H1 (cell line): ENCODE data around the gene USP50. TPM values are rescaled to one million over a fixed set of nuclear protein-coding genes. Genes with fewer than 3 reads are reported as not detected.

Source experiments
- CTCF ChIA-PET: fragments of 300-600 bp; sonication (Branson Sonifier 250); formaldehyde crosslinking; loops from one replicate; lab custom pipeline; 2021; ENCODE audit not compliant: partially characterized antibody; lab: Charles Lee
- POLR2A ChIA-PET: fragments of 300-600 bp; sonication (Branson Sonifier 250); formaldehyde crosslinking; loops from one replicate; lab custom pipeline; 2021; ENCODE audit warnings: inconsistent platforms; ENCODE audit not compliant: partially characterized antibody; lab: Charles Lee
- DNase-seq, 2 experiments: peaks; one replicate each; pipeline versions ENCODE4 v3.0.0 to v3.0.0-alpha.2; 2010 to 2022; ENCODE audit warnings: low spot score in 2 of 2, low read depth in 1 of 2, mixed read lengths in 1 of 2
- FAIRE-seq: peaks from 2 replicates; lab custom pipeline; 2011; peaks lifted over from hg19 to GRCh38; lab: Jason Lieb, UNC
- H2AFZ ChIP-seq: 2 replicates; pipeline ENCODE4 v1.8.1; 2012; ENCODE audit warnings: low read length, inconsistent platforms
- H2AK5ac ChIP-seq: 2 replicates; pipeline ENCODE4 v1.6.1; 2013; ENCODE audit warnings: low read depth, low read length
- H2BK120ac ChIP-seq: replicated peaks from 2 replicates; pipeline ENCODE3; 2013; ENCODE audit warnings: low read depth, low read length, inconsistent platforms
- H2BK12ac ChIP-seq: 2 replicates; pipeline ENCODE4 v1.6.1; 2013; ENCODE audit warnings: low read depth, low read length
- H2BK15ac ChIP-seq: 2 replicates; pipeline ENCODE4 v1.6.1; 2013; ENCODE audit warnings: low read length
- H2BK20ac ChIP-seq: 2 replicates; pipeline ENCODE4 v1.6.1; 2013; ENCODE audit warnings: low read length
- H2BK5ac ChIP-seq: 2 replicates; pipeline ENCODE4 v1.6.1; 2013; ENCODE audit warnings: low read depth, low read length
- H3K14ac ChIP-seq: 2 replicates; pipeline ENCODE4 v1.6.1; 2013; ENCODE audit warnings: inconsistent platforms; ENCODE audit not compliant: insufficient read length
- H3K18ac ChIP-seq: 2 replicates; pipeline ENCODE4 v1.6.1; 2013; ENCODE audit warnings: low read length; ENCODE audit errors: extremely low read depth
- H3K23ac ChIP-seq: 2 replicates; pipeline ENCODE4 v1.6.1; 2013; ENCODE audit warnings: inconsistent platforms; ENCODE audit not compliant: insufficient read length
- H3K23me2 ChIP-seq: 2 replicates; pipeline ENCODE4 v1.6.1; 2013; ENCODE audit warnings: low read depth, low read length
- H3K27ac ChIP-seq: 2 replicates; pipeline ENCODE4 v1.6.1; 2011; ENCODE audit warnings: low read depth, low read length, inconsistent platforms
- H3K27me3 ChIP-seq, 4 experiments: replicated peaks in 1 of 4; 1 replicate in 1 of 4; 2 replicates in 3 of 4; pipeline versions ENCODE4 v1.6.1 to v1.8.1; 2011 to 2013; ENCODE audit warnings: low read length in 3 of 4, mild to moderate bottlenecking in 3 of 4, inconsistent platforms in 2 of 4, mixed read lengths in 2 of 4, moderate library complexity in 1 of 4; ENCODE audit not compliant: control insufficient read depth in 3 of 4, insufficient read depth in 3 of 4; ENCODE audit errors: extremely low read depth in 1 of 4
- H3K36me3 ChIP-seq, 4 experiments: 2 replicates each; pipeline versions ENCODE4 v1.6.1 to v1.8.1; 2011 to 2013; ENCODE audit warnings: mild to moderate bottlenecking in 4 of 4, low read length in 3 of 4, moderate library complexity in 2 of 4, control low read depth in 1 of 4, inconsistent platforms in 1 of 4; ENCODE audit not compliant: insufficient read depth in 4 of 4, control insufficient read depth in 2 of 4
- H3K4ac ChIP-seq: replicated peaks from 2 replicates; pipeline ENCODE3; 2013; ENCODE audit warnings: low read length, low read depth, mixed read lengths, inconsistent platforms; ENCODE audit not compliant: insufficient read length
- H3K4me1 ChIP-seq, 4 experiments: replicated peaks in 1 of 4; 1 replicate in 1 of 4; 2 replicates in 3 of 4; pipeline versions ENCODE4 v1.6.1 to v1.8.1; 2011 to 2013; ENCODE audit warnings: low read length in 3 of 4, inconsistent platforms in 2 of 4, mixed read lengths in 1 of 4; ENCODE audit not compliant: insufficient read depth in 4 of 4, control insufficient read depth in 3 of 4
- H3K4me2 ChIP-seq, 2 experiments: 2 replicates each; pipeline versions ENCODE4 v1.6.1 to v1.8.1; 2011 to 2013; ENCODE audit warnings: low read depth in 2 of 2, low read length in 2 of 2, control low read depth in 1 of 2, inconsistent platforms in 1 of 2, mild to moderate bottlenecking in 1 of 2; ENCODE audit not compliant: insufficient read depth in 1 of 2
- H3K4me3 ChIP-seq, 4 experiments: fragments of 200-600, 300-600 bp in 1 of 4; sonication (generic), shearing (Covaris generic), sonication (Bioruptor Twin) in 1 of 4; 2 replicates each; pipeline versions ENCODE4 v1.5.1 to v1.8.1; 2011 to 2016; ENCODE audit warnings: low read length in 4 of 4, low read depth in 3 of 4, control low read depth in 2 of 4, inconsistent platforms in 2 of 4, mild to moderate bottlenecking in 2 of 4, mixed read lengths in 1 of 4, moderate library complexity in 1 of 4; ENCODE audit not compliant: insufficient read depth in 2 of 4; ENCODE audit errors: extremely low read depth in 1 of 4
- H3K56ac ChIP-seq: replicated peaks from 2 replicates; pipeline ENCODE3; 2013; ENCODE audit warnings: low read depth, mild to moderate bottlenecking, mixed read lengths, low read length, inconsistent platforms; ENCODE audit not compliant: insufficient read length
- H3K79me1 ChIP-seq: 2 replicates; pipeline ENCODE4 v1.6.1; 2013; ENCODE audit warnings: low read depth, low read length, control low read depth
- H3K79me2 ChIP-seq, 2 experiments: 2 replicates each; pipeline versions ENCODE4 v1.6.1 to v1.8.1; 2012 to 2013; ENCODE audit warnings: low read length in 2 of 2, mild to moderate bottlenecking in 2 of 2, inconsistent platforms in 1 of 2; ENCODE audit not compliant: insufficient read depth in 2 of 2, control insufficient read depth in 1 of 2
- H3K9ac ChIP-seq, 4 experiments: replicated peaks in 1 of 4; 1 replicate in 1 of 4; 2 replicates in 3 of 4; pipeline versions ENCODE4 v1.6.1 to v1.8.1; 2011 to 2013; ENCODE audit warnings: low read depth in 3 of 4, low read length in 3 of 4, control low read depth in 2 of 4, mild to moderate bottlenecking in 2 of 4, moderate library complexity in 2 of 4, inconsistent platforms in 1 of 4; ENCODE audit errors: extremely low read depth in 1 of 4
- H3K9me3 ChIP-seq, 2 experiments: 2 replicates each; pipeline versions ENCODE4 v1.6.1 to v1.8.1; 2012 to 2013; ENCODE audit warnings: mild to moderate bottlenecking in 2 of 2, moderate library complexity in 2 of 2, control low read depth in 1 of 2, inconsistent platforms in 1 of 2, low read depth in 1 of 2, low read length in 1 of 2, mixed read lengths in 1 of 2; ENCODE audit not compliant: insufficient read depth in 2 of 2
- H4K20me1 ChIP-seq, 2 experiments: replicated peaks in 1 of 2; 2 replicates each; pipeline versions ENCODE3 to v1.8.1; 2011 to 2013; ENCODE audit warnings: inconsistent platforms in 2 of 2, low read length in 2 of 2, mild to moderate bottlenecking in 1 of 2; ENCODE audit not compliant: insufficient read depth in 2 of 2, control insufficient read depth in 1 of 2
- H4K5ac ChIP-seq: 2 replicates; pipeline ENCODE4 v1.6.1; 2013; ENCODE audit warnings: low read length, low read depth, mixed read lengths, inconsistent platforms; ENCODE audit not compliant: insufficient read length
- H4K8ac ChIP-seq: 2 replicates; pipeline ENCODE4 v1.8.0; 2013; ENCODE audit warnings: mild to moderate bottlenecking, moderate library complexity, low read length, inconsistent platforms; ENCODE audit not compliant: insufficient read depth; ENCODE audit errors: extremely low read depth
- H4K91ac ChIP-seq: replicated peaks from 2 replicates; pipeline ENCODE3; 2013; ENCODE audit warnings: low read length, mixed read lengths, inconsistent platforms; ENCODE audit not compliant: insufficient read length
- BACH1 ChIP-seq: IDR thresholded peaks from 2 replicates; pipeline ENCODE4 v1.6.1; 2012; ENCODE audit warnings: low read length, improper control_type of control experiment
- BRCA1 ChIP-seq: IDR thresholded peaks from 2 replicates; pipeline ENCODE4 v1.6.1; 2012; ENCODE audit warnings: low read depth, low read length, improper control_type of control experiment
- CBX5 ChIP-seq: fragments of 300-800, 300-1000 bp; sonication (generic); IDR thresholded peaks from 2 replicates; pipeline ENCODE4 v1.7.1; 2016; ENCODE audit warnings: antibody characterized with exemption, low read length, low read depth
- CEBPB ChIP-seq: IDR thresholded peaks from 2 replicates; pipeline ENCODE4 v1.6.1; 2012; ENCODE audit warnings: low read depth, low read length
- CHD2 ChIP-seq: IDR thresholded peaks from 2 replicates; pipeline ENCODE4 v1.6.1; 2012; ENCODE audit warnings: low read length, improper control_type of control experiment
- CTBP2 ChIP-seq: IDR thresholded peaks from 2 replicates; pipeline ENCODE4 v1.7.0; 2011; ENCODE audit warnings: borderline replicate concordance, mild to moderate bottlenecking, moderate library complexity, mixed read lengths, low read length; ENCODE audit not compliant: insufficient read depth, insufficient read length
- EZH2 ChIP-seq: fragments of 200-600 bp; sonication (generic); IDR thresholded peaks from 2 replicates; pipeline ENCODE4 v1.7.1; 2012; ENCODE audit warnings: low read depth, mild to moderate bottlenecking, moderate library complexity, low read length, inconsistent platforms; ENCODE audit not compliant: severe bottlenecking
- GTF2F1 ChIP-seq: IDR thresholded peaks from 2 replicates; pipeline ENCODE4 v1.6.1; 2012; ENCODE audit warnings: low read depth, low read length, improper control_type of control experiment, borderline replicate concordance
- KDM4A ChIP-seq: IDR thresholded peaks from one replicate; pipeline ENCODE4 v1.7.1; 2012; ENCODE audit warnings: low read depth, mild to moderate bottlenecking, moderate library complexity, low read length, inconsistent platforms; ENCODE audit not compliant: severe bottlenecking
- KDM5A ChIP-seq: fragments of 200-600 bp; IDR thresholded peaks from 2 replicates; pipeline ENCODE4 v1.7.1; 2012; ENCODE audit warnings: mild to moderate bottlenecking, low read length, inconsistent platforms, mixed read lengths
- RFX5 ChIP-seq: IDR thresholded peaks from 2 replicates; pipeline ENCODE4 v1.6.1; 2011; ENCODE audit warnings: low read depth, low read length, improper control_type of control experiment, borderline replicate concordance
- SIX5 ChIP-seq: IDR thresholded peaks from 2 replicates; pipeline ENCODE4 v1.6.1; 2011; ENCODE audit warnings: mild to moderate bottlenecking, low read depth, low read length
- ZNF274 ChIP-seq: IDR thresholded peaks from 2 replicates; pipeline ENCODE4 v1.7.0; 2012; ENCODE audit warnings: low read length, borderline replicate concordance; ENCODE audit errors: extremely low read depth
- polyA plus RNA-seq, 7 experiments: library from polyadenylated mRNA; depleted of rRNA in 3 of 7; stranded (reverse) in 5 of 7; unstranded in 2 of 7; fragments of >200 nt in 5 of 7; fragments of 200-250 nt in 2 of 7; gene quantifications; 1 replicate in 5 of 7; 2 replicates in 1 of 7; 4 replicates in 1 of 7; pipeline versions ENCODE4 v1.2.1 to v1.2.3, GENCODE V29; 2011 to 2013; ENCODE audit warnings: missing spikeins in 2 of 7, mixed read lengths in 2 of 7
- total RNA-seq: library from RNA; stranded (reverse); fragmentation: NEBNext Ultra II Directional; extraction: Animal tissue kit (Norgen Biotek cat#: 25700); gene quantifications from 2 replicates; pipeline ENCODE4 v1.2.1, GENCODE V29; 2021
- TF ChIP-seq, protein P1 (sequence below), 3 experiments: IDR thresholded peaks; 1 replicate in 2 of 3; 2 replicates in 1 of 3; pipeline versions ENCODE4 v1.5.1 to v1.6.1; 2011; ENCODE audit warnings: low read length in 3 of 3, mild to moderate bottlenecking in 3 of 3, inconsistent platforms in 2 of 3, low read depth in 1 of 3, moderate library complexity in 1 of 3; ENCODE audit not compliant: insufficient read depth in 1 of 3; ENCODE audit errors: control extremely low read depth in 1 of 3

The USP50 gene
- total and polyA plus RNA-seq, 2 of the 8 experiments (the other 6 are each of a cell fraction or from before 2014, with no cell fraction given): not detected

DNA sequence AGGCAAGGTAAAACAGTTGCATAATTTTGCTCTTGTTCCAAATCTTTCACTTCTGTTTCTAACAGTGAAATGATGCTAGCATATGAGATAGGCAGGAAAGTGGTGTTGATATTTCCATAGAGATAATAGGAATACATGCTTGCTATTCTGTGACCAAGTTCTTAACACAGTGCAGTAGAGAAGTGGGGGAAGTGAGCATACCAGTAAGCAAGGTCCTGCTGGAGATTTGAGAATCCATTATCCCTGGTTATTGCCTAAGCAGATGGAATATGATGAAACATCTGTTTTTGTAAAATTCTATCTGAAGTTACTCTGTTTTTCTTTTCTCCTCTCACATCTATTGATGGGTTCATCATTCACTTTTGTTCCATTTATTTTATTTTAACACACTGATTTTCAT is 93.5 kb downstream of the USP50 start:
- no peak overlapping the region for H4K5ac ChIP-seq
- H4K91ac ChIP-seq: no peak overlapping the region
- H2AFZ ChIP-seq: no peak overlapping the region
- no peak overlapping the region for H3K56ac ChIP-seq
- no peaks in the 10 kb centered on the region for H3K9me3 ChIP-seq
- H3K14ac ChIP-seq: no peak overlapping the region
- no peak overlapping the region for H2BK12ac ChIP-seq
- no peak overlapping the region for H2BK5ac ChIP-seq
- no peak overlapping the region for H3K23ac ChIP-seq
- no peaks in the 10 kb centered on the region for H3K27me3 ChIP-seq
- no peak overlapping the region for H3K4me3 ChIP-seq
- no peaks in the 10 kb centered on the region for H3K79me1 ChIP-seq
- no peaks in the 10 kb centered on the region; a peak in 2 of 7 replicates for H3K4me1 ChIP-seq
- no peak overlapping the region for H3K18ac ChIP-seq
- CTCF ChIA-PET: no interaction called here
- no peak overlapping the region for H3K9ac ChIP-seq
- POLR2A ChIA-PET: no interaction called here
- H4K20me1 ChIP-seq: no peaks in the 10 kb centered on the region
- no peaks in the 10 kb centered on the region for H3K79me2 ChIP-seq
- H2BK120ac ChIP-seq: no peak overlapping the region
- no peak overlapping the region for H3K4ac ChIP-seq
- DNase-seq: no peak
- peaks cover 0 to 23% (median 0%) of the 10 kb centered on the region in 4 experiments; a peak in 1 of 8 replicates for H3K36me3 ChIP-seq
- H2BK20ac ChIP-seq: no peak overlapping the region
- no peak overlapping the region for H3K27ac ChIP-seq
- H4K8ac ChIP-seq: no peak overlapping the region
- no peaks in the 10 kb centered on the region for H3K23me2 ChIP-seq
- H3K4me2 ChIP-seq: no peak overlapping the region
- H2AK5ac ChIP-seq: no peak overlapping the region
- FAIRE-seq: no peak
- no peak overlapping the region for H2BK15ac ChIP-seq
- TF ChIP-seq GTF2F1: no peak
- TF ChIP-seq RFX5: no peak
- no peak for TF ChIP-seq CBX5
- TF ChIP-seq KDM5A: no peak
- TF ChIP-seq BACH1: no peak
- no peak for TF ChIP-seq CHD2
- TF ChIP-seq ZNF274: no peak
- TF ChIP-seq CEBPB: no peak
- no peak for TF ChIP-seq SIX5
- TF ChIP-seq, protein P1, sequence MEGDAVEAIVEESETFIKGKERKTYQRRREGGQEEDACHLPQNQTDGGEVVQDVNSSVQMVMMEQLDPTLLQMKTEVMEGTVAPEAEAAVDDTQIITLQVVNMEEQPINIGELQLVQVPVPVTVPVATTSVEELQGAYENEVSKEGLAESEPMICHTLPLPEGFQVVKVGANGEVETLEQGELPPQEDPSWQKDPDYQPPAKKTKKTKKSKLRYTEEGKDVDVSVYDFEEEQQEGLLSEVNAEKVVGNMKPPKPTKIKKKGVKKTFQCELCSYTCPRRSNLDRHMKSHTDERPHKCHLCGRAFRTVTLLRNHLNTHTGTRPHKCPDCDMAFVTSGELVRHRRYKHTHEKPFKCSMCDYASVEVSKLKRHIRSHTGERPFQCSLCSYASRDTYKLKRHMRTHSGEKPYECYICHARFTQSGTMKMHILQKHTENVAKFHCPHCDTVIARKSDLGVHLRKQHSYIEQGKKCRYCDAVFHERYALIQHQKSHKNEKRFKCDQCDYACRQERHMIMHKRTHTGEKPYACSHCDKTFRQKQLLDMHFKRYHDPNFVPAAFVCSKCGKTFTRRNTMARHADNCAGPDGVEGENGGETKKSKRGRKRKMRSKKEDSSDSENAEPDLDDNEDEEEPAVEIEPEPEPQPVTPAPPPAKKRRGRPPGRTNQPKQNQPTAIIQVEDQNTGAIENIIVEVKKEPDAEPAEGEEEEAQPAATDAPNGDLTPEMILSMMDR (IDR thresholded peaks at IDR 0.05; ENCODE audit: control extremely low read depth in 1 of 3, insufficient read depth in 1 of 3, low read depth in 1 of 3, low read length in 3 of 3): no peak
- TF ChIP-seq EZH2: no peak
- no peak for TF ChIP-seq BRCA1
- no peak for TF ChIP-seq KDM4A
- no peak for TF ChIP-seq CTBP2
